Left lobe of liver (tissue), 2 donors: ENCODE results near the gene CNNM2. TPM values are rescaled to one million over a fixed set of nuclear protein-coding genes. Genes with fewer than 3 reads are reported as not detected.
"Not testable (repeated sequence)": the region's sequence is repeated elsewhere in the genome, so short reads cannot be mapped to it uniquely, and the experiment has no call there.

Source experiments
- ATAC-seq: fragments of 200-7000 bp; cut with Tn5 transposase; one replicate; pipeline ENCODE4 v1.9.1; 2020; ENCODE audit warnings: mild to moderate bottlenecking, moderate library complexity
- DNase-seq: peaks from one replicate; pipeline ENCODE4 v3.0.0-alpha.2; 2020; ENCODE audit warnings: low spot score
- total RNA-seq: library from RNA; stranded (reverse); gene quantifications from one replicate; pipeline ENCODE4 v1.2.1, GENCODE V29; 2021
- donor health status: DM: no; HTN: no; CAD: no; lungs with moderate emphysema.
- donor health status: DM: no; HTN: yes; CAD: no.

CNNM2 gene
- total RNA-seq, 1 donor from 2014 or later = 7.9 TPM

DNA sequence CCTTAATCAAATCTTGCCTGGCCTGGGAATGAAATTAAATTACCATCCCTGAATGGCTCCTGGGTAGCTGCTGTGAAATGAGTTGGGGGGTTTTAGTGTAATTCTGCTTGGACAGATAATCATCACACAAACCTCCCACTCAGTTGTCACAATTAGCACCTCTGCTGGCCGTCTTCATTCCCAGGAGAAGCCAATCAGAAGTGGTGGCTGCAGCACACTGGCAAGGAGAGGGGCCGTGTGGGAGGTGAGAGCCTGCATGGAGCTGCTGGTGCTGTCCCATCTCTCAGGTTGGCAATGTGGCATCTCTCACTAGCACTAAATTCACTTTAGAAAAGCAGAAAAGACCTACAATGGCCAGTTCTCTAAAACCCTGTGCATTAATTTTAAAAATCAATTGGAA lies 182.5 kb downstream of the CNNM2 start:
- DNase-seq (no peak), ATAC-seq (no peak)

DNA sequence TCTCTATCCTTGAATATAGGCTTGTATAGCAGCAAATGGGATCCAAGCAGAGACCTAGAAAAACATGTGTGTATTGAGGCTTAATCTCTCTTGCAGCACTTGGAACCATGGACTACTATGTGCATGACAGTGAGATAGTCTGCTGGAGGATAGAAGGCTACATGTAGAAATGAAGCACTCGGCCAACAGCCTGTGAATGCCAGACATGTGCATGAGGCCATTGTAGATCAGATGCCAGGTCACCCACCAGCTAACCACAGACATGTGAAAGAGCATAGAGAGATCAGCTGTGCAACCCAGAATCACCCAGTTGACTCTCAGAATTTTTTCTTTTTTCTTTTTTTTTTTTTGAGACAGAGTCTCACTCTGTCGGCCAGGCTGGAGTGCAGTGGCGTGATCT lies 184.1 kb downstream of the CNNM2 start:
- DNase-seq (no peak), ATAC-seq (no peak)

DNA sequence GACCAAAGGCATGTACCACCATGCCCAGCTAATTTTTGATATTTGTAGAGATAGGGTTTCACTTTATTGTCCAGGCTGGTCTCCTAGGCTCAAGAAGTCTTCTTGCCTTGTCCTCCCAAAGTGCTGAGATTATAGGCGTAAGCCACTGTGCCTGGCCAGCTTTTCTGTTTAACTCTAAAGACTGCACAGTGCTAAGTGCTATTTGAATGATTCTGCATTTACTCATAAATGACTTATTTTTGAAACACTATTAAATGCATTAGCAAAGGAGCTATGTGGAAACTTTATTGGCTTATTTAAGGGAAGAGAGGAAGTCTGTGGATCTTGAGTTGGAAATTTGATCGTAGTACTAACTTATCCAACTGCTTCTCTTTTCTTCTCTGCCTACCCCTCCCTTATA lies 185.9 kb downstream of the CNNM2 start:
- DNase-seq = no peak

GRCh38 chr10:103104721-103105120 lies 186.6 kb downstream of the CNNM2 start:
- no peak for ATAC-seq
- DNase-seq = no peak

More for the DNA sequence above, 185.9 kb downstream of the CNNM2 start:
- no peak for ATAC-seq

- ATAC-seq (no peak), DNase-seq (no peak)
These were observed 187.4 kb downstream of the CNNM2 start for GRCh38 chr10:103105462-103105861.

GRCh38 chr10:103106539-103106938 lies 188.4 kb downstream of the CNNM2 start:
- DNase-seq (no peak), ATAC-seq (no peak)

GRCh38 chr10:103109821-103110220 lies 191.7 kb downstream of the CNNM2 start:
- DNase-seq (no peak), ATAC-seq (no peak)

GRCh38 chr10:103110407-103110806 lies 192.3 kb downstream of the CNNM2 start:
- DNase-seq (no peak), ATAC-seq (no peak)

DNA sequence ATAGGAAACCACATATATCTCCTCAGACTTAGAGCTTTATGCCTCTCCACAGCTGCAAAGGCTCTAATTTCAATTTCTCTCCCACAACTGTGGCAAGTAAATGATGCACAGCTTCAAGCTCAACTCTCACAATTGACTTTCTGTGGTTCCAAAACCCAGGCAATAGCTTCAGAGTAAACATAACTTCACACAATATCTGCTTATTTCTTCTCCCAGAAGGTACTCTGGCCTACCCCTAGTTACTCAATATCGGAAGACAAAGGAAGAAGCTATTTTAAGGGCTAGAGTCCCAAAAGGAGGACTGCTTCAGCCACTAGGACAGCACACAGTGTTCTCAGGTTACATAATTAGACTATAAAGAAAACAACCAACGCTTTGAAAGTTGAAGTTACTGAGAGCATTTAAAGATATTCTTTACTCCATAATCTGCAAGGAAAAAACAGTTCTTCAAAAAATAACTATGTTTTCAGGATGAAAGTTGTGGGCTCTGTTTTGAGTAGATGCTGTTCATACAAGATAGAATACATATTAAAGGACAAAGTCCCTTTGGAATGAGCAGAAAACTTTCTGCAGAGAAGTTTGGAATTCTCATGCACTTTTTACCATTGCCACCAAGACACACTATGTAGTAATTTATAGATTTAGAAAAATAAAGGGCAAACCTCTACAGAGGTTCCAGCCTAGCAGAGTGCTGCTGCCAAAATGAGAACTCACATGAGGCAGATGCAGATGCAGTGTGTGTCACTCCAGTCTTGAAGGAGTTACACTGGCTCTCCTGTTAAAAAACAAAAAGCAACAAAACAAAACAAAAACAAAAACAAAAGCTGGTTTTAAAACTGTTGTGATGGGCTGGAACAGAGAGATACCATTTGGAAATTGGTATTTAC lies 193.2 kb downstream of the CNNM2 start:
- ATAC-seq (peak; percentile 72), DNase-seq (no peak)

GRCh38 chr10:103111918-103112877 lies 194.1 kb downstream of the CNNM2 start:
- ATAC-seq (peak; percentile 12), DNase-seq (no peak)

DNA sequence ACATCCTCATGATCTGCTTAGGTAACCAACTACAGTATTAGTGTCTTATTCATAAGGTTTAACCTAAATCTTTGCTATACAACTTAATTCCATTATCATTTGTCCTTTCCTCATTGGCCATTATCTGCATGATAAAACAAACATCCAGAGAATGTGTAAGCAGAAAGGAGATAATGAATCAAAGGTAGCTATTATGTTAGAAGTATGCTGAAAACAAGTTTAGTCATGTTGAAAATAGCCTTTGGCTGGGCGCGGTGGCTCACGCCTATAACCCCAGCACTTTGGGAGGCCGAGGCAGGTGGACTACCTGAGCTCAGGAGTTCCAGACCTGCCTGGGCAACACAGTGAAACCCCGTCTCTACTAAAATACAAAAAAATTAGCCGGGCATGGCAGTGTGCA lies 196.8 kb downstream of the CNNM2 start:
- DNase-seq (no peak), ATAC-seq (no peak)

- ATAC-seq (peak; percentile 22), DNase-seq (no peak)
These were observed 199.2 kb downstream of the CNNM2 start for GRCh38 chr10:103117247-103117646.

- no peak for ATAC-seq
- no peak for DNase-seq
These were observed 202.5 kb downstream of the CNNM2 start for GRCh38 chr10:103120546-103120945.

DNA sequence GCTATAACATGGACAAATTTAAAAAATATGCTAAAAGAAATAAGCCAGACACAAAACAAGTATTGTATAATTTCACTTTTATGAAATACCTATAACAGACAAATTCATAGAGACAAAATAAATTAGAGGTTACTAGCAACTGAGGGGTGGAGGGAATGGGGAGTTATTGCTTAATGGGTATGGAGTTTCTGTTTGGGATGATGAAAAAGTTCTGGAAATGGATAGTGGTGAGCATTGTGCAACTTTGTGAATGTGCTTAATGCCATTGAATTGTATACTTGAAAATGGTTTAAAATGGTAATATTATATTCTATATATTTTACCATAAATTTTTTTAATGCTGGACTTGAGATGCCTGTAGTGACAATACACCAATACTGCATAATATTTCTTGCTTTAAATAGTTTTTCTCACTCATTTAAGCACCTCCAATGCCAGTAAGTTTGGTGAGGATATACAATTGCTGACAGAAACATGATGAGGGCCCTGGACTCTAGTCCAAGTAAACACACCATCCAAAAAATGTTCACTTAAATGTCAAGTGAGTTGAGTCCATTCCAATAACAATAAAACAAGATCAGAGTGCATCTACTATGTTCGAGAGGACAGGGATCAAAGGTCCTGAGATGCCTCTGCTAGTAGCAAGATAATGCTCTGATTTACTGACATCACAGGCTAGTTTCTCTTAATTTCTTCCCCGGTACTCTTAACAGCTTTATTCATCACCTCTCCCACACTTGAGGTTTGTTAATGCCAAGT lies 203.1 kb downstream of the CNNM2 start:
- DNase-seq = peak; percentile 57
- peak; percentile 88 for ATAC-seq

DNA sequence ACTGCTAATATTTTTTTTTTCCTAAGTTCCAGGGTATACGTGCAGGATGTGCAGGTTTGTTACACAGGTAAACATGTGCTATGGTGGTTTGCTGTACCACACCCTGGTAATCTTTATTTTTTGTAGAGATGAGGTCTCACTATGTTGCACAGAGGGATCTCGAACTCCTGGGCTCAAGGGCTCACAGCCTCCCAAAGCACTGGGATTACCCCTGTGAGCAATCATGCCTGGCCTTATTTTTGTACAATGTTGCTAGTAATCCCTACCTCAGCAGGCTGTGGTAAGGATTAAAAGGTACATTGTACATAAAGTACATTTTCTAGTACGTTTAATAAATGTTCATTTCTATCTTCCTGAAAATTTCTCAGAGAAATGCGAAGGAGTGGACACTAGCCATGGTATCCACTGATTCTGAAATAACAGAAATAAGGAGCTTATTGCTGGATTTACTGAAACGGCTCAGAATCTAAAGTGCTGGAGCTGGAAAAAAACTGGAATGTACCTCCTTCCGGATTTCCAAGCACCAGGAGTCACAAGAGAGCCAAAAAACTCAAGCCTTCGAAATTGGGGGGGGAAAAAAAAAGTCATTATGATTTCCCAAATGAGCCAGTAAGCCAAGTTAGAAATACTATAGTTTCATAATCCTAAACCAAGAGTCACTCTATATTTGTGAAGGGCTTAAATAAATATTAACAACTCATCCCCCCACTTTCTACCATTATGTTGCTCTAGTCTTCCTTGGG lies 205.4 kb downstream of the CNNM2 start:
- no peak for DNase-seq
- ATAC-seq = no peak

DNA sequence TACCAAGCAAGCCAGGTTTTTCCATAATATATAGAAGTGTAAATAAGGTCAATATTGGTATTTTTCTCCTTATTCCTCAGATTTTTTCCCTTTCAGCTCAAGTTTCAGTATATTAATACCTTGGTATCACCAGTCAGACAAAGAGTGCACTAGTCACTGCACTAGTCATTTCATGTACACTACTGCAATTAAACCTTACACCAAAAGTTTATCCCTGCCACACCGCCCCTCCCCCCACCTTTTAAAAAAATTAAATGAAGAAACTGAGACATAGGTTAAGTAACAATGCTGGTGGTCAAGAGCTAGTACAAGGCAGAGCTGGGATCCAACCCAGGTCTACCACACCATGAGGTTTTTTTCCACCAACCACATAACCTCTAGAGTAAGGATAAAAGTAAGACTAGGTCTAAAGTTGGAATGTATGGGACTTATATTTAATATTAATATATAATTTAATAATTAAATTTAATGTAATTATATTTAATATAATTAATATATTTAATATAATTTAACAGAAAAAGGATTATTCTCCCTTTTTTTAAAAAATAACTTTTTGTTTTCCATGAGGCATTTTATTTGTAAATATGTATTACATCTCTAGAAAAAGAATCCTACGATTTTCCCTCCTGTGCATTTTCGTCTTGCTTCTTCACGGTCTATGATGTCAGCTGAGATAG lies 206.5 kb downstream of the CNNM2 start:
- DNase-seq (no peak), ATAC-seq (no peak)

DNA sequence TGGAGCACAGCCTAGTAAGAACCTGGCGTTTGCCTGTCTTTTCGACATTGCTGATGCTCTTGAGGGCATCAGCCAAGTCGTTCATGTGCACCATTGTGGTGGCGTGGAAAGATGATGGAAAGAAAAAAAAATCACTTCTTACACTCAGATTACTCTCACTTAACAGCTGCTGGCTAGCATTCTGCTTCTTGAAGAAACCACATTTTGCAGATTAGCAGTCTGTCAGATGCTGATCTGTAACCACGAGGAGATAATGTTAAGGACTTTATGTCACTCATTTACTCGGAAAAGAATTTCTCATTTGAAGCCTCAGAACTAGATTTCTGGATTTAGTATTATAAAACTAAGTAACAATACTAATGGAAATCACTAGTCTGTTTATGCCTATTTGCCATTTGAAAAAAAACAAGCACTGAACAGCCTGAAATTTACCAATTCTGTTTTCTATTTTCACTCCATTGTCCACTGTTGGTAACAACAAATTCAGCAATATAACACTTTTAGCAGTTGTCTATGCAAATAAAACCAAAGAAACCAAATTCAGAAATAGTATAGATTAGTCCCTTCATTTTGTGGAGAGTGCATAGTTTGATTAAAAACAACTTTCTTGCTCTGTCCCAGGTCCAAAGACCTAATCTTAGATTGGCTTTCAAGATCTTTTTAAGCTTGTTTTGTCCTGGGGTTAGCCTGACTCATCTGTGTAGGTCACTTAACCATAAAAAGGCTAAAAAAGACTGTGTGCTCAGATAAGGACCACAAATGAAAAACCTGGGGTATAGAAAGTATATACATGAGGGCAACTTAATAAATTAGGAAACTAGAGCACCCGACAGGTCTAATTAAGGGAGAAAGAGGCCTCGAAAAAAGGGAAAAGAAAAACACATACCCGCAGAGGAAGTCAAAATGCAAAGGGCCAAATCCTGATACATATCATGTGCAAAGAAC lies 207.5 kb downstream of the CNNM2 start:
- no peak for ATAC-seq
- DNase-seq = no peak

DNA sequence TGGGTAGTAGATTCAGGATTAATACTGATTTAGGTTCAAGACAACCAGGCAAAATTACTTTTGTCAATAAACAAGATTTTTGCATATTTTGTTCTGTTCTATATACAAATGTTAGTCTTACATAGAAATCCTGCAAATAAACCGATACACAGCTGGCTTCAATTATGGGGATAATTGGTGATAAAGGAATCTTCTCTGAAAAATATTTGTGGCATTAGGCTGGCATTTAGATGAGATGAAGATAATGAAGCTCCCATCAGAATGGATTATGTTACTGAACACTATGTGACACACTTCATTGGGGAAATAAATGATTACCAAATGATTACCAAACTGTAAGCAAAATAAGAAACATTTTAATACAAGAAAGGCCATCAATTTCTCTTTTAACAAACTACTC lies 209.1 kb downstream of the CNNM2 start:
- no peak for ATAC-seq

DNA sequence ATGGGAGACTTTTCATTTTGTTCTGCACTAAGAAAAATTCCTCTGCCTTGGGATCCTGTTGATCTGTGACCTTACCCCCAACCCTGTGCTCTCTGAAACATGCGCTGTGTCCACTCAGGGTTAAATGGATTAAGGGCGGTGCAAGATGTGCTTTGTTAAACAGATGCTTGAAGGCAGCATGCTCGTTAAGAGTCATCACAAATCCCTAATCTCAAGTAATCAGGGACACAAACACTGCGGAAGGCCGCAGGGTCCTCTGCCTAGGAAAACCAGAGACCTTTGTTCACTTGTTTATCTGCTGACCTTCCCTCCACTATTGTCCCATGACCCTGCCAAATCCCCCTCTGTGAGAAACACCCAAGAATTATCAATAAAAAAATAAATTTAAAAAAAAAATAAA lies 212.1 kb downstream of the CNNM2 start:
- ATAC-seq, DNase-seq: not testable (repeated sequence)

More for the DNA sequence above, 209.1 kb downstream of the CNNM2 start:
- no peak for DNase-seq
